BLaER1 treated with 17β-estradiol and CSF1 and Interleukin-3, amounts not matched to agents 10 nM and 100 nM (cell line): ENCODE data around the gene PMM1.

Experiments used
- H3K27ac ChIP-seq, 11 experiments: shearing (Covaris generic); formaldehyde crosslinking; 2 replicates each; pipeline ENCODE4 v1.8.1; 2022
- H3K27me3 ChIP-seq, 11 experiments: shearing (Covaris generic); formaldehyde crosslinking; 2 replicates each; pipeline ENCODE4 v1.8.1; 2022
- H3K36me3 ChIP-seq, 11 experiments: shearing (Covaris generic); formaldehyde crosslinking; 2 replicates each; pipeline ENCODE4 v1.8.1; 2022
- H3K4me1 ChIP-seq, 10 experiments: shearing (Covaris generic); formaldehyde crosslinking; 2 replicates each; pipeline ENCODE4 v1.8.1; 2022
- H3K4me2 ChIP-seq, 11 experiments: shearing (Covaris generic); formaldehyde crosslinking; 2 replicates each; pipeline ENCODE4 v1.8.1; 2022
- H3K4me3 ChIP-seq, 10 experiments: shearing (Covaris generic); formaldehyde crosslinking; 2 replicates each; pipeline ENCODE4 v1.8.1; 2022
- H3K9ac ChIP-seq, 11 experiments: shearing (Covaris generic); formaldehyde crosslinking; 2 replicates each; pipeline ENCODE4 v1.8.1; 2022
- H3K9me3 ChIP-seq, 11 experiments: shearing (Covaris generic); formaldehyde crosslinking; replicated peaks in 1 of 11; 2 replicates each; pipeline ENCODE4 v1.8.1; 2022
- H4K20me1 ChIP-seq, 11 experiments: shearing (Covaris generic); formaldehyde crosslinking; 2 replicates each; pipeline ENCODE4 v1.8.1; 2022
- Cebpa-rat ChIP-seq, 11 experiments: shearing (Covaris generic); IDR thresholded peaks; 2 replicates each; pipeline ENCODE4 v1.8.1; 2022

The PMM1 gene

DNA sequence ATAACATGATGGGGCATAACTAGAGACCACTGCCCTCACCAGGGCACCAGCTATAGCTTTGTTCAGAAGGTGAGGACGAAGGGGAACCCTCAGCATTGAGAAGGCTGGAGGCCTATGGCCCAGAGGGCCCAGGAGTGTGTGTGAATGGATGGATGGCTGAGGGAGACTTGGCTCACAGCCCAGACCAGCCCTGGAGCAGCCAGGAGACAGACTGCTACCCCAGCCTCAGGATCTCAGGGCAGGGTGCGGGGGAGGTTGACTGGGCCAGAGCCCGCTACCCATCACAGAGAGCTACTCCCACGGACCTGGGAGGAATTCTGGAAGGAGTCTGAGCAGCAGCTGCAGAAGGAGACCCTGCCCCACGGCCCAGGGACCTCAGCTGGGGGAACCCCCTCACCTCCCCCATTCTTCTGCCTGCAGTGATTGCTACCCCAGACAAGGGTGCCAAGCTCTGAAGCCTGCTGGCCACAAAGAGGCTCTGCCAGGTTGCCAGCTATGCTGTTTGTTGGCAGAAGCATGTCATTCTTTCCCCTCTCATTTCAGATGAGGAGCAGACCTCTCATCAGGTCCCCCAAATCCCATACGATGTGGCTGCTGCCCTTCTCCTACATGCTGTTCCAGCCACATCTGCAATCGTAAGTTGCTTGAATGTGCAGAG is 34.2 kb downstream of the PMM1 start:
- H3K9me3 ChIP-seq, result no peaks in the 10 kb centered on the region
- H3K4me2 ChIP-seq, result 0 out of 22 replicates have a peak overlapping the region, but pooled peaks of 2 of the 11 experiments have one; percentile 13 to 17
- peaks cover 15 to 28% (median 23%) of the 10 kb centered on the region in 10 experiments for H3K4me1 ChIP-seq
- H4K20me1 ChIP-seq, result no peaks in the 10 kb centered on the region
- no peak overlapping the region for H3K4me3 ChIP-seq
- H3K27ac ChIP-seq, result 0 out of 22 replicates have a peak overlapping the region, but pooled peaks of 1 of the 11 experiments have one; percentile 36
- peak overlapping the region in 1 of 11 experiments; percentile 14; a peak in 1 of 22 replicates for H3K9ac ChIP-seq
- no peaks in the 10 kb centered on the region for H3K36me3 ChIP-seq
- peaks cover 0 to 4% (median 0%) of the 10 kb centered on the region in 11 experiments; a peak in 2 of 22 replicates for H3K27me3 ChIP-seq
- TF ChIP-seq Cebpa-rat (IDR thresholded peaks at IDR 0.05), result no peak

DNA sequence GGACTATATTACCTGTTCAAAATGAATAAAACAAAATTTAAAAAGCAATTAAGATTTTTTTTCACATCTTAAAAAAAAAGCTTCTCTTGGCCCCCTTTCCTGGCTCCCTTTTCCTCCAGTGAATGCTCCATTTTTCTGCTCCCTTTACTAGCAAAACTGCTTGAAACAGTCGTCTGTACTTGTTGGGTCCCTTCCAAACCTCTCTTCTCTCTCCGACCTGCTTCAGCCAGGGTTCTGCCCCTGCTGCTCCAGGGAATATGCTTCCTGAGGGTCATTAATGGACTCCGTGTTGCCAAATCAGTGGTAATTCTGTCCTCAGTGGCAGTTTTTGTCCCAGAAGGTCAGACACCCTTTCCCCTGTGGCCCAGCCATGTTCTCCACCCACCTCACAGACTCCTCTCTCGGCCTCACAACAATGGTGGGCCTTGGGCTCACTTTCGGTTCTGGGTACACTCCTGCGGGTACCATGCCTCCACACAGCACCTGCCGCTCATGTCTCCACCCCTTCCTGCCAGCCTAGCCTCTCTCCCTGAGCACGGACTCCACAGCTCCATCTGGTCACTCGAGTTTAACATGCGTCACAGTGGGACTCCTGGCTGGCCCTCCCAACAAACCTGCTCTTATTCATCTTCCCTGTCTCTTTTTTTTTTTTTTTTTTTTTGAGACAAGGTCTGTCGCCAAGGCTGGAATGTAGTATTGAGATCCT is 37.6 kb downstream of the PMM1 start:
- no peaks in the 10 kb centered on the region for H3K36me3 ChIP-seq
- H3K27ac ChIP-seq, result no peak overlapping the region
- TF ChIP-seq Cebpa-rat (IDR thresholded peaks at IDR 0.05), result no peak
- H3K9ac ChIP-seq, result no peak overlapping the region
- H3K4me2 ChIP-seq, result no peak overlapping the region
- H4K20me1 ChIP-seq, result no peaks in the 10 kb centered on the region
- H3K9me3 ChIP-seq, result no peaks in the 10 kb centered on the region
- H3K27me3 ChIP-seq, result no peaks in the 10 kb centered on the region
- H3K4me1 ChIP-seq, result peaks cover 6 to 16% (median 9%) of the 10 kb centered on the region in 10 experiments
- H3K4me3 ChIP-seq, result no peak overlapping the region

DNA sequence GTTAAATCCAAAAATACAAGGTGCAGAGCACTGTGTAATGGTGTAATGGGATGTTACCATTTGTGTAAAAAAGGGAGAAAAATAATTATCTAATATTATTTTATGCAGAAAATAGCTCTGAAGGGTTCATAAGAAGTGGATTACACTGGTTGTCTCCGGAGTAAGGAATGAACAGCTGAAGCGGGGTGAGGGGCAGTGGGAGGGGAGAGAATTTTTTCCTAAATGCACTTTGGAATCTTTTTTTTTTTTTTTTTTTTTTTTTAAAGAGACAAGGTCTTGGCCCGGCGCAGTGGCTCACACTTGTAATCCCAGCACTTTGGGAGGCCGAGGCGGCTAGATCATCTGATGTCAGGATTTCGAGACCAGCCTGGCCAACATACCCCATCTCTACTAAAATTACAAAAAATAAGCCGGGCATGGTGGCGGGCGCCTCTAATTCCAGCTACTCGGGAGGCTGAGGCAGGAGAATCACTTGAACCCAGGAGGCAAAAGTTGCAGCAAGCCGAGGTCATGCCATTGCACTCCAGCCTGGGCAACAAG is 38.6 kb downstream of the PMM1 start:
- Histone ChIP-seq H3K27ac (no peak overlapping the region), H3K4me2 (no peak overlapping the region), H4K20me1 (no peaks in the 10 kb centered on the region), H3K27me3 (no peaks in the 10 kb centered on the region), H3K9me3 (no peaks in the 10 kb centered on the region), H3K36me3 (no peaks in the 10 kb centered on the region), H3K4me1 (peaks cover 0 to 7% (median 0%) of the 10 kb centered on the region in 10 experiments; a peak in 3 of 20 replicates), H3K9ac (no peak overlapping the region), H3K4me3 (no peak overlapping the region)
- TF ChIP-seq Cebpa-rat (IDR thresholded peaks at IDR 0.05), result no peak

DNA sequence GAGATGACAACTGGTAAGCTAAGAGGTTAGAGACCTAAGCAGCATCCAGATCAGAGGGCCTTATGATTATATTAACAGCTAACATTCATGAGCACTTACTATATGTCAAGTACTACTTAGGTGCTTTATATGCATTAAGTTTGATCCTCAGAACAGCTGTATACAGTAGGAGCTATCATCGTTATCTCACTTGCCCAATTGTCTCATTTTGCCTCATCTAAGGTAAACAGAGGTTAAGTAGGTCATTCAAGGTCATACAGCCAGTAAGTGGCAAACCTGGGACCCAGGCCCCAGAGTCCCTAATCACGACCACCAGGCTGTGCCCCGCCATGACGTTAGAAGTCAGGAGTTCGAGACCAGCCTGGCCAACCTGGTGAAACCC is 40.8 kb downstream of the PMM1 start:
- TF ChIP-seq Cebpa-rat (IDR thresholded peaks at IDR 0.05), result no peak
- Histone ChIP-seq H3K27me3 (no peaks in the 10 kb centered on the region), H3K27ac (no peak overlapping the region), H3K9me3 (no peaks in the 10 kb centered on the region), H3K36me3 (no peaks in the 10 kb centered on the region), H3K4me3 (no peak overlapping the region), H3K4me1 (peaks cover 0 to 9% (median 7%) of the 10 kb centered on the region in 10 experiments; a peak in 16 of 20 replicates), H3K4me2 (no peak overlapping the region), H4K20me1 (peaks cover 0 to 2% (median 0%) of the 10 kb centered on the region in 11 experiments; a peak in 7 of 22 replicates), H3K9ac (no peak overlapping the region)

DNA sequence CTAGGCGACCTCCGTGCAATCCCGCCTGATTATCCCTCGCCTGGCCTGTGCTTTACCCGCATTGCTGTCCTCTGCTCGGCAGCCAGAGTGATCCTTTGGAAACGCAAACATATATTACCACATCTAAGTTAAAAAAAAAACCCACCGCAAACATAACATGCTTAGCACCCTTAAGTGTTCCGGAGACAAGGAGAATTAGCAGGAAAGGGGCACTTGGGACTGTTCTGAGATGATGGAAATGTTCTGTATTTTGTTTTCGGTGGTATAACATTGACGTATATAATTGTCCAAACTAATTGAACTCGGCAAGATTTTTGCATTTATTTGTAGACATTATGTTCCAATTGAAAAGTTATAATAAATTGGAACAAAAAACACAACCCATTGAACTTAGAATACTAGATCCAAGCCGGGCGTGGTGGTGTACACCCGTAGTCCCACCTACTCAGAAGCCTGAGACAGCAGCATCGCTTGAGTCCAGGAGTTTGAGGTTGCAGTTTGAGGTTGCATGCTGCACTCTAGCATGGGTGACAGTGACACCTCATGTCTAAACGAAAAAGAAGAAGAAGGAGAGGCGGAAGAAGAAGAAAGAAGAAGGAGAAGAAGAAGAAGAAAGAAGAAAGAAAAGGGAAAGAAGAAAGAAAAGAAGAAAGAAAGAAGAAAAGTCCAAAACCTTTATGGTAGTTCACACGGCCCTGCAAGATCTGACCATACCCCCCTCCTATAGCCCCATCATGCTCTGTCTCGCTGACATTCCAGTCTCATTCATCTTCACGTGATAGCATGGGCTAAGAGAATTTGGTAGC is 44.8 kb downstream of the PMM1 start:
- Histone ChIP-seq H3K4me1 (peaks cover 31 to 42% (median 38%) of the 10 kb centered on the region in 10 experiments), H3K36me3 (peaks cover 14 to 19% (median 17%) of the 10 kb centered on the region in 11 experiments), H4K20me1 (peaks cover 32 to 42% (median 38%) of the 10 kb centered on the region in 11 experiments; a peak in 21 of 22 replicates), H3K9me3 (no peaks in the 10 kb centered on the region), H3K9ac (peak overlapping the region in 7 of 11 experiments; percentile 4 to 97 (median 87); a peak in 10 of 22 replicates), H3K27me3 (no peaks in the 10 kb centered on the region), H3K4me3 (peak overlapping the region; percentile 72 to 100 (median 86); a peak in 19 of 20 replicates), H3K4me2 (peak overlapping the region; percentile 56 to 98 (median 86)), H3K27ac (peak overlapping the region in 2 of 11 experiments; percentile 88 to 90; a peak in 1 of 22 replicates)
- no peak for TF ChIP-seq Cebpa-rat (IDR thresholded peaks at IDR 0.05)

DNA sequence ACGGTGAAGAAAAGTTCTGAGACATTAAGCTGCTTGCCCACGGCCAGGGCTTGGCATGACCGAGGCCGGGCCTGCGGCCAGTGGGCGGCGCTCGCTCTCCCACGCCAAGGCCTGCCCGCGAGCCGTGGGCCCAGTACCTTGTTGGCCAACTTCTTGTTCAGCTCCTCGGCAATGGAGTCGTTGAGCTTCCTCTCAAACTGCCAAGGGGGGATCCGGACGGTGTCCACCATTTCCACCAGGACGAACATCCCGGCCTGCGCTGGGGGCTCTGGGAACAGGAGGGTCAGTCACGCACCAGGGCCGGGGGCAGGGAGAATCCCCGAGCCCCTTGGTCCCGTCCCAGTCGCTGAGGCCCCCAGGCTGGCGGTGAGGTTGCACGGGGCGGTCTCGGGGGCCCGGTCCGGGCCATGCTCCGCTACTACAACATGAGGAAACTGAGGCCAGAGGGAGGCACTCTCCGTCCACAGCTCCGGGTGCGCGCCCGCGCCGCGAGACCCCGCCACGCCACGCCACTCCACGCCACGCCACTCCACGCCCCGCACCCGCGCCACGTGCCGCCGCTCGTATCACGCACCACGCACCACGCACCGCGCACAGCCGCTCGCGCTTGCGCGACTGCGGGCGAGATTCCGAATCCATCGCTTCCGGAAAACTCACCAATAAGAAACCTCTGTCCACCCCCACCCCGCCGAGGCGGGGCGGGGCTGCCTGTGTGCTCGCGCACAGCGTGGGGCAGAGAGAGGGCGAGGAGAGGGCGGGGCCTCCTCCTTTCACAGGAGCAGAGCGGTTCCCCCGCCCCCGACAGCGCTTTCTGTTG is 45.6 kb downstream of the PMM1 start, which contains the start of gene POLR3H:
Gene POLR3H (minus strand): TSS at position 617 of the 817 bp plus-strand sequence. CDS start 369 bp downstream, at position 248.
- Histone ChIP-seq H3K9me3 (no peaks in the 10 kb centered on the region), H3K4me1 (peaks cover 31 to 42% (median 38%) of the 10 kb centered on the region in 10 experiments), H3K27me3 (no peaks in the 10 kb centered on the region), H3K9ac (peak within 1 kb of the TSS; percentile 87 to 98 (median 90)), H4K20me1 (peaks cover 38 to 50% (median 47%) of the 10 kb centered on the region in 11 experiments; a peak in 21 of 22 replicates), H3K27ac (peak within 1 kb of the TSS; percentile 63 to 97 (median 90)), H3K4me3 (peak within 1 kb of the TSS; percentile 72 to 100 (median 86)), H3K36me3 (peaks cover 22 to 27% (median 25%) of the 10 kb centered on the region in 11 experiments), H3K4me2 (peak within 1 kb of the TSS; percentile 86 to 99 (median 94))
- no peak for TF ChIP-seq Cebpa-rat (IDR thresholded peaks at IDR 0.05)

DNA sequence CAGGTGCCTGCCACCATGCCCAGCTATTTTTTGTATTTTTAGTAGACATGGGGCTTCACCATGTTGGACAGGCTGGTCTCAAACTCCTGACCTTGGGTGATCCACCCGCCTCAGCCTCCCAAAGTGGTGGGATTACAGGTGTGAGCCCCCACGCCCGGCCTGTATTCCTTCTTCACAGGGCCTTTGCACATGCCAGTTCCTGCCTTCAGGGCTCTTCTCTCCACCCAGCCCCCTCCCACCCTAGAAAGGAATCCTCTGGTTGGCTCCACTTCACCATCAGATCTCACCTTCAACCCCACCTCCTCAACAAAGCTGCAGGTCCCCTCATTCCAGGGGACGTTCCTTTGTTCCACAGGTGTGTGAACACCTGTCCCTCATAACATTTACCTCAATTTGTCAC is 47.4 kb downstream of the PMM1 start:
- Histone ChIP-seq H3K4me2 (peak overlapping the region; percentile 86 to 99 (median 94)), H3K4me3 (peak overlapping the region in 9 of 10 experiments; percentile 79 to 100 (median 87); a peak in 14 of 20 replicates), H4K20me1 (peaks cover 39 to 68% (median 65%) of the 10 kb centered on the region in 11 experiments; a peak in 21 of 22 replicates), H3K9ac (peak overlapping the region in 8 of 11 experiments; percentile 26 to 98 (median 90); a peak in 10 of 22 replicates), H3K36me3 (peaks cover 35 to 44% (median 43%) of the 10 kb centered on the region in 11 experiments), H3K4me1 (peaks cover 31 to 42% (median 38%) of the 10 kb centered on the region in 10 experiments), H3K9me3 (no peaks in the 10 kb centered on the region), H3K27ac (no peak overlapping the region), H3K27me3 (no peaks in the 10 kb centered on the region)
- no peak for TF ChIP-seq Cebpa-rat (IDR thresholded peaks at IDR 0.05)
